ENCODE data around the gene ZNF385B.

- TF ChIP-seq CTCF (IDR thresholded peaks at IDR 0.05 in 4 of 5, conservative IDR thresholded peaks at IDR 0.05 in 1 of 5) (no peak), POLR2A (IDR thresholded peaks at IDR 0.05) (no peak)
Measured at GRCh38 chr2:179455824-179456223, 405.6 kb downstream of the ZNF385B start.
